HG03354 (cell line): ENCODE results near the gene CAMTA1.

ENCODE experiments used
- ATAC-seq: cut with Tn5 transposase; IDR thresholded peaks from one replicate; pipeline ENCODE4 v1.9.1; 2021; ENCODE audit warnings: mild to moderate bottlenecking; ENCODE audit not compliant: unreplicated experiment, poor library complexity, severe bottlenecking

CAMTA1 gene

GRCh38 chr1:7108251-7108650, 323.0 kb downstream of the CAMTA1 start:
- ATAC-seq: no peak

GRCh38 chr1:7109901-7110300, 324.6 kb downstream of the CAMTA1 start:
- ATAC-seq: no peak

- ATAC-seq: no peak
Observed at GRCh38 chr1:7110321-7110720, 325.1 kb downstream of the CAMTA1 start.

- no peak for ATAC-seq
Observed at GRCh38 chr1:7111853-7112252, 326.6 kb downstream of the CAMTA1 start.

- no peak for ATAC-seq
Observed at GRCh38 chr1:7113136-7113535, 327.9 kb downstream of the CAMTA1 start.

- no peak for ATAC-seq
Observed at GRCh38 chr1:7113822-7114221, 328.6 kb downstream of the CAMTA1 start.

- ATAC-seq: no peak
Observed at GRCh38 chr1:7116001-7116400, 330.7 kb downstream of the CAMTA1 start.

GRCh38 chr1:7117399-7118281, 332.4 kb downstream of the CAMTA1 start:
- ATAC-seq: no peak

- ATAC-seq: no peak
Observed at GRCh38 chr1:7119156-7119555, 333.9 kb downstream of the CAMTA1 start.

- no peak for ATAC-seq
Observed at GRCh38 chr1:7120863-7121621, 335.8 kb downstream of the CAMTA1 start.

GRCh38 chr1:7121622-7121988, 336.4 kb downstream of the CAMTA1 start:
- no peak for ATAC-seq

GRCh38 chr1:7127322-7128075, 342.2 kb downstream of the CAMTA1 start:
- ATAC-seq: no peak

GRCh38 chr1:7128293-7128692, 343.0 kb downstream of the CAMTA1 start:
- no peak for ATAC-seq

GRCh38 chr1:7130127-7130526, 344.9 kb downstream of the CAMTA1 start:
- no peak for ATAC-seq

- no peak for ATAC-seq
Observed at GRCh38 chr1:7135493-7135892, 350.2 kb downstream of the CAMTA1 start.

- no peak for ATAC-seq
Observed at GRCh38 chr1:7136166-7136953, 351.1 kb downstream of the CAMTA1 start.

- ATAC-seq: no peak
Observed at GRCh38 chr1:7140251-7140650, 355.0 kb downstream of the CAMTA1 start.

GRCh38 chr1:7145947-7146346, 360.7 kb downstream of the CAMTA1 start:
- no peak for ATAC-seq

GRCh38 chr1:7146710-7147109, 361.5 kb downstream of the CAMTA1 start:
- ATAC-seq: no peak
